ENCODE results near the gene ZSCAN10. TPM values are rescaled to one million over a fixed set of nuclear protein-coding genes. Genes with fewer than 3 reads are reported as not detected.

The ZSCAN10 gene
- total and polyA plus RNA-seq, 9 of the 15 experiments (the other 6 are each of a cell fraction or from before 2014, with no cell fraction given) = 0.22 TPM; not detected in 8

DNA sequence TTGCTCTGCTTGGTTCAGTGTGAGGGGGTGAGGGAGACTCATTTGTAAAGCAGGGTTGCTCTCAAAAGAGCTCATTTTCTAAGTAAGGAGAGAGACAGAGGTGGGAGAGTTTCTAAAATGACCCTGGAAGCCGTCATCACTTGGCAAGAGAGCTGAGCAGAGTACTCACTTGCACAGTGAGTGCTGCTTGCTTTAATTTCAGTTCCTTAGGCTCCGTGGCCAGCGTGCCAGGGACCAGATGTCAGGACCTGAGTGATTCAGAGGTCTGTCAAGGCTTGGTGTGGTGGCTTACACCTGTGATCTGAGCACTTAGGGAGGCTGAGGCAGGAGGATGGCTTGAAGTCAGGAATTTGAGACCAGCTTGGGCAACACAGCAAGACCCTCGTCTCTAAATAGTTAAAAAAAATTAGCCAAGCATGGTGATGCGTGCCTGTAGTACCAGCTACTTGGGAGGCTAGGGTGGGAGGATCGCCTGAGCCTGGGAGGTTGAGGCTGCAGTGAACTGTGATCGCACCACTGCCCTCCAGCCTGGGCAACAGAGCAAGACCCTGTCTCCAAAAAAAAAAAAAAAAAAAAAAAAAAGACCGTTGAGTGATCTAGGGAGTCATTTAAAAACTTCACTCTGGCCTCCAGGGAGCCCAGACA lies 24.0 kb upstream of the ZSCAN10 start:
- Histone ChIP-seq H4K20me1 (replicated peaks; ENCODE audit: control insufficient read depth, insufficient read depth, low read length) (no peaks in the 10 kb centered on the region), H3K4me3 (0 out of 2 replicates have a peak overlapping the region, but pooled peaks have one; percentile 91), H3K9ac (ENCODE audit: insufficient read depth in 1 of 2, low read depth in 2 of 2, low read length in 2 of 2) (peak overlapping the region; percentile 69 to 98; a peak in 2 of 4 replicates), H3K36me3 (ENCODE audit: control insufficient read depth, insufficient read depth, low read length) (peaks cover 21% of the 10 kb centered on the region; the same call in 2 of the 3 replicates), H3K79me2 (ENCODE audit: control insufficient read depth, insufficient read depth, low read length) (no peaks in the 10 kb centered on the region), H2AFZ (ENCODE audit: low read depth, low read length) (no peak overlapping the region), H3K4me1 (replicated peaks in 1 of 2; ENCODE audit: control insufficient read depth in 2 of 2, insufficient read depth in 2 of 2, low read length in 2 of 2) (peaks cover 10 to 27% of the 10 kb centered on the region in 2 experiments), H3K9me3 (replicated peaks; ENCODE audit: control insufficient read depth, insufficient read depth, low read depth, low read length) (no peaks in the 10 kb centered on the region), H3K27me3 (ENCODE audit: control insufficient read depth in 2 of 2, insufficient read depth in 2 of 2, low read length in 2 of 2) (no peaks in the 10 kb centered on the region), H3K4me2 (ENCODE audit: insufficient read depth, low read length) (peak overlapping the region; percentile 99), H3K27ac (ENCODE audit: extremely low read depth, low read depth, low read length) (no peak overlapping the region), H3K9me1 (ENCODE audit: control insufficient read depth, insufficient read depth, low read length) (no peaks in the 10 kb centered on the region)
- intact Hi-C loops (cut with micrococcal nuclease) = no loop called here
- BruUV-seq (replicated peaks) = no TSS peak
- TF ChIP-seq ZNF592 (IDR thresholded peaks at IDR 0.05) = no peak
- peak; percentile 82 for TF ChIP-seq ZNF121 (CRISPR knock-in tag; conservative IDR thresholded peaks at IDR 0.05)
- in situ Hi-C loops (cut with MboI) = no loop called here
- ATAC-seq = no peak
- no peak for DNase-seq (ENCODE audit: extremely low read depth in 1 of 4, low spot score in 3 of 4)
- WGBS (ENCODE audit: insufficient coverage, low coverage, missing lambda C conversion rate) = 47% methylated on average over 7 of the region's 8 CpGs
- no peak for FAIRE-seq
- ChIA-PET POLR2A (interaction anchor here (0.5 to 2.0 kb wide), 7 partner anchors 11 to 142 kb away, joined by 3 to 9 read pairs (median 3); no protein-coding TSS in a partner anchor), CTCF (ENCODE audit: low intra/inter-chr PET ratio) (no interaction called here)
